ENCODE measurements around the gene ARMC5. TPM values are rescaled to one million over a fixed set of nuclear protein-coding genes. Genes with fewer than 3 reads are reported as not detected.

Gene ARMC5
- polyA plus RNA-seq, 2 of the 4 experiments (the other 2 are of a cell fraction) = 3.2 to 6.1 TPM

DNA sequence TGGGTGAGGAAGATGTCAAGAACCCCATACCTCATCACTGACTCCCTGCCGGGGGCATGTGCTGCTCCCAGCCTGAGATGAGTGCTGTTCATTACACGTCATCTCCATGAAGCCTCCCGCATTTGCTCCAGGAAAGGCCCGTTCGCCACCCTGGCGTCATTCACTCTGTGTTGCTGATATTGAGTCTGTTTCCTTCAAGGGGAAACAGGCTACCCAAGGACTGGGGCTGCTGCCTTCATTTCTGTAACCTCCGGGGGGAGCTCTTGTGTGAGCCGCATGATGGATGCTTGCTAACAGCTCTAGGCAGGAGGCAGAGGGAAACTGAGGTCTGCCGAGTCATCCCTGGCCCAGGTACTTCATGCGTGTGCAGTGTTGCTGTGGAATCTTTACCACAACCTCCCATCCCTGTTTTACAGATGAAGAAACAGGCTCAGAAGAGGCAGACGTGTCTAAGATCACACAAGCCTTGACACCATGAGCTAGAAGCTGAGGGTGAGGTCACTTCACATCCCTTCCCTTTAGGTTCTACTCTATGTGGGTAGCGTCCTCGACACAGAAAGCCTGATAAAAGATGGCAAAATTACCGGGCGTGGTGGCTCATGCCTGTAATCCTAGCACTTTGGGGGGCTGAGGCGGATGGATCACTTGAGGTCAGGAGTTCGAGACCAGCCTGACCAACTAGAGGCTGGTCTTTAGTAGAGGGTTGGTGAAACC, 3.5 kb upstream of the ARMC5 start:
- H3K4me3 ChIP-seq = no peak overlapping the region
- POLR2A ChIA-PET = interaction anchor here (0.6 to 1.4 kb wide), 3 partner anchors 12 to 418 kb away, joined by 3 to 8 read pairs (median 4); partner anchors contain the start of genes KAT8 and ZNF267
- 84% methylated on average over 17 of the region's 17 CpGs for WGBS (ENCODE audit: missing lambda C conversion rate)
- H3K27ac ChIP-seq = peak overlapping the region in 1 of 2 experiments; percentile 14; a peak in 2 of 6 replicates
- H3K4me2 ChIP-seq = peak overlapping the region; percentile 24
- DNase-seq (ENCODE audit: low read depth in 1 of 2, low spot score in 1 of 2) (peak in 1 of 2 experiments; percentile 43), FAIRE-seq (no peak), ATAC-seq (no peak)
- TF ChIP-seq, protein P1, sequence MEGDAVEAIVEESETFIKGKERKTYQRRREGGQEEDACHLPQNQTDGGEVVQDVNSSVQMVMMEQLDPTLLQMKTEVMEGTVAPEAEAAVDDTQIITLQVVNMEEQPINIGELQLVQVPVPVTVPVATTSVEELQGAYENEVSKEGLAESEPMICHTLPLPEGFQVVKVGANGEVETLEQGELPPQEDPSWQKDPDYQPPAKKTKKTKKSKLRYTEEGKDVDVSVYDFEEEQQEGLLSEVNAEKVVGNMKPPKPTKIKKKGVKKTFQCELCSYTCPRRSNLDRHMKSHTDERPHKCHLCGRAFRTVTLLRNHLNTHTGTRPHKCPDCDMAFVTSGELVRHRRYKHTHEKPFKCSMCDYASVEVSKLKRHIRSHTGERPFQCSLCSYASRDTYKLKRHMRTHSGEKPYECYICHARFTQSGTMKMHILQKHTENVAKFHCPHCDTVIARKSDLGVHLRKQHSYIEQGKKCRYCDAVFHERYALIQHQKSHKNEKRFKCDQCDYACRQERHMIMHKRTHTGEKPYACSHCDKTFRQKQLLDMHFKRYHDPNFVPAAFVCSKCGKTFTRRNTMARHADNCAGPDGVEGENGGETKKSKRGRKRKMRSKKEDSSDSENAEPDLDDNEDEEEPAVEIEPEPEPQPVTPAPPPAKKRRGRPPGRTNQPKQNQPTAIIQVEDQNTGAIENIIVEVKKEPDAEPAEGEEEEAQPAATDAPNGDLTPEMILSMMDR (IDR thresholded peaks at IDR 0.05) = peak; percentile 25; the same call in 1 of the 3 replicates
- TF ChIP-seq ZNF302 (CRISPR knock-in tag; IDR thresholded peaks at IDR 0.05) (no peak), MAFK (IDR thresholded peaks at IDR 0.05; ENCODE audit: partially characterized antibody) (peak; percentile 7), POLR2A (IDR thresholded peaks at IDR 0.05; ENCODE audit: low read length) (peak; percentile 20; the same call in 1 of the 2 replicates), NFE2L2 (conservative IDR thresholded peaks at IDR 0.05; ENCODE audit: low read length) (no peak)
- peaks cover 69% of the 10 kb centered on the region for H3K4me1 ChIP-seq
- H3K9me3 ChIP-seq = no peaks in the 10 kb centered on the region
- CTCF ChIA-PET = interaction anchor here (0.8 to 7.9 kb wide), 4 partner anchors 12 to 478 kb away, joined by 3 to 52 read pairs (median 8); partner anchors contain the start of gene ZNF843

DNA sequence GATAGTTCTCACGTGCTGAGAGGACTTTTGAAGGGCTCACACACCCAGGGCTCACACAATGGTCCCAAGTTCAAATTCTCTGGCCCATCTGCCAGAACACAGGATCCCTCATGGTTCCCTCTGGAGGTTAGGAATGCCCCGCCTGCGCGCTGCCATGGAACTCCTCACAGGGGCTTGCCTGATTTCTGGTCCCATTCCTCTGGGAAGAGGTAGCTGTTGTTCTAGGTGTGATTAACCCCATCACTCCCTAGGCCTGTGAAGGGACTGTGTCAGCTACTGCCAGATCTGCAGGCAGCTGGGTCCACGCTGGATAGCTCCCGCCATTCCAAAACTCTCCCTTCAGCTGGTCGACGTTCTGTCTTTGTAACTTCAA, 2.3 kb upstream of the ARMC5 start:
- Histone ChIP-seq H3K4me2 (peak overlapping the region; percentile 75), H3K27ac (peak overlapping the region in 1 of 2 experiments; percentile 98; a peak in 2 of 6 replicates), H3K9me3 (no peaks in the 10 kb centered on the region), H3K4me1 (peaks cover 61% of the 10 kb centered on the region), H3K4me3 (no peak overlapping the region; the same call in 2 of the 3 replicates)
- ATAC-seq = no peak
- no peak for DNase-seq (ENCODE audit: low read depth in 1 of 2, low spot score in 1 of 2)
- ChIA-PET CTCF (interaction anchor here (0.9 to 7.9 kb wide), 6 partner anchors 14 to 473 kb away, joined by 3 to 52 read pairs (median 4); partner anchors contain the start of genes PYCARD and ZNF843), POLR2A (interaction anchor here (1.4 to 4.0 kb wide), 3 partner anchors 256 to 340 kb away, joined by 3 to 16 read pairs (median 16); partner anchors contain the start of genes FUS and KAT8)
- 96% methylated on average over 8 of the region's 8 CpGs for WGBS (ENCODE audit: missing lambda C conversion rate)
- no peak for FAIRE-seq
- no peak for TF ChIP-seq JUN (IDR thresholded peaks at IDR 0.05)
- TF ChIP-seq TFCP2L1 (CRISPR knock-in tag; IDR thresholded peaks at IDR 0.05) = no peak
- TF ChIP-seq, protein P2, sequence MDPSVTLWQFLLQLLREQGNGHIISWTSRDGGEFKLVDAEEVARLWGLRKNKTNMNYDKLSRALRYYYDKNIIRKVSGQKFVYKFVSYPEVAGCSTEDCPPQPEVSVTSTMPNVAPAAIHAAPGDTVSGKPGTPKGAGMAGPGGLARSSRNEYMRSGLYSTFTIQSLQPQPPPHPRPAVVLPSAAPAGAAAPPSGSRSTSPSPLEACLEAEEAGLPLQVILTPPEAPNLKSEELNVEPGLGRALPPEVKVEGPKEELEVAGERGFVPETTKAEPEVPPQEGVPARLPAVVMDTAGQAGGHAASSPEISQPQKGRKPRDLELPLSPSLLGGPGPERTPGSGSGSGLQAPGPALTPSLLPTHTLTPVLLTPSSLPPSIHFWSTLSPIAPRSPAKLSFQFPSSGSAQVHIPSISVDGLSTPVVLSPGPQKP (IDR thresholded peaks at IDR 0.05; ENCODE audit: low read depth, low read length) = no peak
- no peak for TF ChIP-seq HEYL (CRISPR knock-in tag; IDR thresholded peaks at IDR 0.05)
- TF ChIP-seq, protein P3, sequence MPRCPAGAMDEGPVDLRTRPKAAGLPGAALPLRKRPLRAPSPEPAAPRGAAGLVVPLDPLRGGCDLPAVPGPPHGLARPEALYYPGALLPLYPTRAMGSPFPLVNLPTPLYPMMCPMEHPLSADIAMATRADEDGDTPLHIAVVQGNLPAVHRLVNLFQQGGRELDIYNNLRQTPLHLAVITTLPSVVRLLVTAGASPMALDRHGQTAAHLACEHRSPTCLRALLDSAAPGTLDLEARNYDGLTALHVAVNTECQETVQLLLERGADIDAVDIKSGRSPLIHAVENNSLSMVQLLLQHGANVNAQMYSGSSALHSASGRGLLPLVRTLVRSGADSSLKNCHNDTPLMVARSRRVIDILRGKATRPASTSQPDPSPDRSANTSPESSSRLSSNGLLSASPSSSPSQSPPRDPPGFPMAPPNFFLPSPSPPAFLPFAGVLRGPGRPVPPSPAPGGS (IDR thresholded peaks at IDR 0.05) = no peak
- no peak for TF ChIP-seq NR3C1 (IDR thresholded peaks at IDR 0.05)
- TF ChIP-seq HOXA7 (CRISPR knock-in tag; IDR thresholded peaks at IDR 0.05) = no peak
- TF ChIP-seq MAFK (IDR thresholded peaks at IDR 0.05; ENCODE audit: partially characterized antibody) = no peak
- TF ChIP-seq RARB (CRISPR knock-in tag; IDR thresholded peaks at IDR 0.05) = no peak
- TF ChIP-seq RFX5 (IDR thresholded peaks at IDR 0.05) = no peak
- no peak for TF ChIP-seq KDM5A (IDR thresholded peaks at IDR 0.05)
- no peak for TF ChIP-seq NFE2L2 (conservative IDR thresholded peaks at IDR 0.05; ENCODE audit: low read length)
- TF ChIP-seq SMC3 (IDR thresholded peaks at IDR 0.05) = no peak
- no peak for TF ChIP-seq CEBPB (IDR thresholded peaks at IDR 0.05)
- no peak for TF ChIP-seq FOSB (CRISPR knock-in tag; IDR thresholded peaks at IDR 0.05)
- TF ChIP-seq, protein P4, sequence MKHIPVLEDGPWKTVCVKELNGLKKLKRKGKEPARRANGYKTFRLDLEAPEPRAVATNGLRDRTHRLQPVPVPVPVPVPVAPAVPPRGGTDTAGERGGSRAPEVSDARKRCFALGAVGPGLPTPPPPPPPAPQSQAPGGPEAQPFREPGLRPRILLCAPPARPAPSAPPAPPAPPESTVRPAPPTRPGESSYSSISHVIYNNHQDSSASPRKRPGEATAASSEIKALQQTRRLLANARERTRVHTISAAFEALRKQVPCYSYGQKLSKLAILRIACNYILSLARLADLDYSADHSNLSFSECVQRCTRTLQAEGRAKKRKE (CRISPR knock-in tag; IDR thresholded peaks at IDR 0.05; ENCODE audit: low read depth) = no peak
- TF ChIP-seq FOSL2 (IDR thresholded peaks at IDR 0.05) = no peak
- no peak for TF ChIP-seq FOSL2 (CRISPR knock-in tag; IDR thresholded peaks at IDR 0.05)

All from A549 (cell line).